GM19452 (cell line): Measurements from ENCODE around the gene IL19.
"Not testable (repeated sequence)": the region's sequence is repeated elsewhere in the genome, so short reads cannot be mapped to it uniquely, and the experiment has no call there.

Experiments
- ATAC-seq: cut with Tn5 transposase; IDR thresholded peaks from one replicate; pipeline ENCODE4 v1.9.1; 2021; ENCODE audit not compliant: unreplicated experiment

IL19 gene

DNA sequence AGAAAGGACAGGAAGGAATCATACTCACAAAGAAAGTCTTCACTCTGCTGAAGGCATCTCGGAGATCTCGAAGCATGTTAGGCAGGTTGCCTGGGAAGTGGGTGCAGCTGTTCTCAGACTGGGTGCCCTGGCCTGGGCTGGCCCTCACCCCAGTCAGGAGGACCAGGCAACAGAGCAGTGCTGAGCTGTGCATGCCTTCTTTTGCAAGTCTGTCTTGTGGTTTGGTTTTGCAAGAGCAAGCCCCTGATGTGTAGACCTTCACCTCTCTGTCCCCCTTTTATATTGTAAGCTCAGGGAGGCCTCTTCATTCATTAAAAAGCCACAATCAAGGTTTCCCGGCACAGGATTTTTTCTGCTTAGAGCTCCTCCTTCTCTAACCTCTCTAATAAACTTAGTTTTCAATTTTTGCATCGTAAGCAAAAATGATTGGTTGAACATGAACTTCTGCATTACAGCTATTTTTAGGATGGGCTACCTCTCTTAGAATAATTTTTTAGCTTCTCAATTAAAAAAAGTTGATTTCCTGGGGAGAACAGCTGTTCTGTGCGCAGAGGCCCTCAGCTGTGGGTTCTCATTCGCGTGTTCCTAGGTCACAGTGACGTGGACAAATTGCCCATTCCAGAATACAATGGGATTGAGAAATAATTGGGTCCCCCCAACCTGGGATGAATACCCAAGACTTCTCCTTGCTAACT is 1.8 kb downstream of the IL19 start, which contains the start of gene IL10:
IL10 (minus strand) TSS at position 252 of the 695 bp plus-strand sequence; CDS start at position 193, 59 bp downstream.
- no peak for ATAC-seq

DNA sequence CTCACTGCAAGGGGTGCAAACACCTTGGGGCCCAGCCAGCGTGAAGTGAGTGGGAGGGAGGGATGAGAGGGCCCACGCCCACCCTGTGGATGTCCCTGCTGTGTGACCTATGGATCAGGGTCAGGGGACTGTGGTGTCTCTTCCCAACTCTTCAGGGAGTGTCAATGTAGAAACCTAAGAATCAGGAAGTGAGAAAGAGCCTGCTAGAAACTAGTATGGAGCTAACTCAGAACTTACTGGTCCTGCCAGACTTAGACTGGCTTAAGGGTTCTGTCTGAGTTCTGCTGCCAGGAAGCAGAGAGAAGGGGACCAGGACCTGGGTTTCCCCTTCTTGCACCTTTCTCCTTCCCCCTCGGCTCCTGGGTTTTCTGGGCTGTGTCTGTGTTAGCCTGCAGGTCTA is 3.5 kb downstream of the IL19 start:
- ATAC-seq: no peak

DNA sequence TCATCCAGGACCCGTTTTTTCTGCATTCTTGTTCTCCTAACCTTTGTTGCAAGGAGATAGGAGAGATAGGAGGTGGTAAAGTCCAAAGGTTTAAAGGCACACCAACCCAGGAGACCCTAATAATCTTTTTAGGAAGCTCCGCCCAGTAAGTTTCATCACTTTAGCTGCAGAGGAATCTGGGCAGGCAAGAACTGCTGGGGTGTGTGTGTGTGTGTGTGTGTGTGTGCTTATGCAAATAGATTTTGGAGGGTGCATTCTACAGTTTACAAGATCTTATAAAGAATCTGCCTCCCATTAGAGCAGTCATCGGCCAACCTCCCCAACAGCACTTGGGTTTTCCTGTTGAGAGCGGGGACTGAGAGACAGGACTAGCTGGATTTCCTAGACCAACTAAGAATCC is 5.7 kb downstream of the IL19 start:
- ATAC-seq: no peak

DNA sequence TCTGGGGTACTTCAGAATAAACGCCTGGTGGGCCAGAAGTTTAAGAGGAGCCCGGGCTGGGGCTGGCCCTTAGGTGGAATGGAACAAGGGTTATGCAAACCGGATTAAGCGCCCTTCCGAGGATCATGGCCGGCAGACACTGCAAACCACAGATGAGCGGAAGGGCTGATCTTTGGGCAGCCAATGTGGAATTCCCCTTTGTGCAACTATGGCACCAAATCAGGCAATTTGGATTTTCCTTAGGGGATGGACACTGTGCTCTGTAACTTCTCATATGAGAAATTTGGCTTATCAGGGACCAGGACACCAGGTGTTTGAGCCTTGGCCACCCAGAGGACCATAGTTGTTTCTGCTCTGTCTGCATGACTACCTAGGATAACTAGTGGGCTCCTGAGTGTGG is 7.5 kb downstream of the IL19 start:
- no peak for ATAC-seq

DNA sequence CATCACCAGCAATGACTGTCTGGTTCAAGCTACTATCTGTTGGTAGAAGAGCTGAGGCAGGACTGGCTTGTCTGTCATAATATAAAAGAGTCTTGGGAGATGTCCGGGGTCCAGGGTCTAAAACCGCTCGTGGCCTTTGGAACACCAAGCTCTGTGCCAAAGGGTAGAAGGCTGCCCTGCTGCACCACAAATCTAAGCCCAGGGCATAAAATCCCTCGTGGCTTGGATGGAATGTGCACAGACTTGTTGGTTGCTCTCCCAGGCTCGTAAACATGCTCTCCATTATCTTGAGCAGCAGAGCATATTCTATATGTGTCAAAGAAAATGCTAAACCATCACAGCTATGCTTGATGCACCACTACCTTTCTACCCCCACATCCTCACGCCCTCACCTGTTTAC is 8.3 kb downstream of the IL19 start:
- not testable (repeated sequence) for ATAC-seq

DNA sequence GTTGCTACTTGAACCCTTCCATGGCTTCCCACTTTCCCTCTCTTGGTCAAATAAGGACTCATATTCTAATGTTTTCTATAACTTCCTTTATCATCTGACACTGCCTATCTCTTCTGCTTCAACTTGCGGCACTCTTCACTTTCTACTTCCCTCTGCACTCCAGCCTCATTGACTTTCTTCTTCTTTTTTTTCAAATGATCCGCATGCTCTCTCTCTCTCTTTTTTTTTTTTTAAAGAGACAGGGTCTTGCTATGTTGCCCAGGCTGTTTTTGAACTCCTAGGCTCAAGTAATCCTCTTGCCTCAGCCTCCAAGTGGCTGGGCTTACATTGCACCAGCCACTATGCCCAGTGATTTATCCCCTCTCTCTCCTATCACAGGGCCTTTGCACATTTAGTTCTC is 9.1 kb downstream of the IL19 start:
- ATAC-seq: no peak

DNA sequence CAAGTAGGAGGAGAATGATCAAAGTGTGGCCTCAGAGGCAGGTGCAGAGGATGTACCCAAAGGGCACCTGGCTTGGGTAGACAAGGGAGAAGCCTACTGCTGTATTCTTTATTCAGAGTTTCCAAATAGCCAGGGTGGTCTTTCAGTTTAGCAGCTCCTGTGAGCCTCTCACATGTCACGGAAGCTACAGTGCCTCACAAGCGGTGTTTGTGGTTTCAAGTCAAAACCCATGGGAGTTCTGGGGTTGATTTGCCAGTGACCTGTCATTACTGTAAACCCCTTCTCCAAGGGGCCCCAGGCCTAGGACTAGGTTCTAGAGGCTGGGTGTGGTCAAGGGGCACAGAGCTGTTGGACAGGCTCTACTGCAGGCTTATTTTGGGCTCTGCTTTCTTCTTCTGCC is 11.9 kb downstream of the IL19 start:
- ATAC-seq: peak; percentile 51

DNA sequence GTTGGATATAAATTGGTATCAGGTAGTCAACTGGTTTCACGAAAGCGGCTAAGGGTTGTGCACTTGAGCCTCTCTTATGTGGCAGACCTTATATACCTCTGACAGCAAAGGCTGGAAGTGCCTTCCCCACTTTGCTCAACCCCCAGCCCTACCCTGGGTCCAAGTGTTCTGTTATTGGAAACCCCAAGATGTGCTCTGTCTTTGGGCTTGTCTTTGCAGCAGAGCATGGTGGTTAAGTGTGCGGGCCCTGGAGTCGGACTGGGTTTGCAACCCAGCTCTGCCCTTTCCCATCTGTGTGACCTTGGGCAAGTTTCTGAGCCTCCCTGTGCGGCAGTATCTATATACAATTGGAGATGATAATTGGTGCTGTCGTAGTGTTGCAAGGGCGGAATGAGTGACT is 12.9 kb downstream of the IL19 start:
- no peak for ATAC-seq

DNA sequence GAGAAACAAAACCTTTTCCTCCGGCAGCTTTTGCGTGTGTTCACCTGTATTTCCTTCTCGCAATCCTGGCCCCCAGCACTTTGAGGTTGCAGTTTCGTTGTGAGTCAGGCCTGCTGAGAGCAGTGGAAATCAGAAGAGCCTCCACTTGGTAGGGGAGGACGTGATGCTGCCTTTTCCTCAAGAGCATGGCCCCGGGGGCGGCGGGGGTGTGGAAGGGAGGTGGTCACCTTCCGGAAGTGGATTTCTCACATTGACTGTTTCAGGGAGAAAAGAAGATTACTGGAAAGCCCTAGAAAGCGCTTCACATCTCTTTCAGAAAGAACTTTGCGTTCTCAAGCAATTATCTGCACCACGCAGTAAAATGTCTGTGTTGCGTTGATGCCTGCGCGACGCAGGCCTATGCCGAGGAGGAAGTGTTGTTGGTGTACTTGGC is 13.9 kb downstream of the IL19 start:
- peak; percentile 53 for ATAC-seq

DNA sequence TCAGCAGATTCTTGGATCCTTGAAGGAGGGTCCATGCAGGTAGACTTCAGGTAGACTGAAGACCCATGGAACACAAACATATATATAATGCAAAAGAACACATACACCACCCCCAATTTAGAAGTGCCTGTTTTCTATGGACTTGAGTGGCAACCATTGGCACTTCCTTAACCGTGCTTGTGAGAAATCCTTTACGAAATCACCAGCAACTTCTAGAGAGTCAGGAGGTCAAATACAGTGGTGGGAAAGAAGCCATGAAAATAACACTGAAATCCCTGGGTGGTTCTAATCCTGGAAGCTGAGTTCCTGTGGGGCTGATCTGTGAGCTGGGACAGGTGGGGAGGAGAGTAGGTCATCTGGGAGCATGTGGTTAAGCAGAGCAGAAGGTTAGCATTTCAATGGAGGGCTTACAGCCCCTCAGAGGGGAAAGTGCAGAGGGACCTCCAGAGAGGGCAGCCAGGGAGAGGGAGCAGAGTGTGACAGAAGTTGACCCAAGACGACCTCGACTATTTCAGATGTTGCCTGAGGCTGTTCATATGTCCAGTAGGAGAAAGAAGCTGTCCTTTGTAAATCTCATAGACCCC is 14.7 kb downstream of the IL19 start:
- no peak for ATAC-seq

DNA sequence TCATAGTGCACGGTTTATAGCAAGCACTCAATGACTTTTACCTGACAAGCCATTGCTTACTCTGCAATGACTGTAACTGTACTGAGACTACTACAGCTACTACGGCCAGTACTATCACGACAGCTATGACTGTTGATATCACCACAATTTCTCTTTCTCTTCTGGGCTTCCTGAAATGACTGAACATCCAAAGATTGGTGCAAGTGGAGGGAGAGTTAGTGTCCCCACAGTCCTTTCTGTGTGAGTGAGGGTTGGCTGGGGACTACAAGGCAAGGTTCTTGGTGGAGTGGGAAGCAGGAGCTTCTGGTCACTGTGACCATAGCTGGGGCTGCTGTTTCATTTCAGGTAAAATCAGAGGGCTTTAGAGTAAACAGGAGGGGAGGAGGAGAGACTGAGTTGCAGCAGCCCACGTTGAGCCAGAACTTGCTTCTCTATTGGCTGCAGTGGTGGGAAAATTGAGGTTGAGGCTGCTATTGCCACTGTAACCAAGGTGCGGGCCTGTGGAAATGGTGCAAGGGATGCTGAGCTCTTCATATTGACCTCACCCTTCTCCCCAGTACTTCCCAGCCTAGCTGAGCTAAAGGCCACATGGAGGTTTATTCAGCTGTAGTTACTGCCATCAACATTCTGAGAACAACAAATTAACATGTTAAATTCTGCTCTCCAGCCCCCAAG is 15.8 kb downstream of the IL19 start:
- ATAC-seq: no peak

DNA sequence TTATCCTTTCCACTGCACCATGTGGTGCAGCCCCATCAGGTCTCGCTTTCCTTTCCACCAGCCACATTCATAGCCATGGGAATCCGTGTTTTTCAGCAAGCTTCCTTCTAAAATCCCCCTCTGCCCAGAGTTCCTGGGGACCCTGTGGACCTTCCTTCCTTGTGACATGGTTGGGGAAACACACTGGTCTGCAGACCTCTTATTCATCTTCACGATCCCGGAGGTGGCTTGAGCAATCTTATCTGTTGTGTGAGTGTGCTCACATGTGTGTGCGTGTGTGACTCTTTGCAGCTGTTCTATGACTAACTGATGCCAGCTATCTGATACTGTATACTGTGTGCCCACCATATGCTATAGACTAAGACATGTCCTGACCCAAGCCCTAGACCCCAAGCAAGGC is 17.3 kb downstream of the IL19 start:
- ATAC-seq: no peak

DNA sequence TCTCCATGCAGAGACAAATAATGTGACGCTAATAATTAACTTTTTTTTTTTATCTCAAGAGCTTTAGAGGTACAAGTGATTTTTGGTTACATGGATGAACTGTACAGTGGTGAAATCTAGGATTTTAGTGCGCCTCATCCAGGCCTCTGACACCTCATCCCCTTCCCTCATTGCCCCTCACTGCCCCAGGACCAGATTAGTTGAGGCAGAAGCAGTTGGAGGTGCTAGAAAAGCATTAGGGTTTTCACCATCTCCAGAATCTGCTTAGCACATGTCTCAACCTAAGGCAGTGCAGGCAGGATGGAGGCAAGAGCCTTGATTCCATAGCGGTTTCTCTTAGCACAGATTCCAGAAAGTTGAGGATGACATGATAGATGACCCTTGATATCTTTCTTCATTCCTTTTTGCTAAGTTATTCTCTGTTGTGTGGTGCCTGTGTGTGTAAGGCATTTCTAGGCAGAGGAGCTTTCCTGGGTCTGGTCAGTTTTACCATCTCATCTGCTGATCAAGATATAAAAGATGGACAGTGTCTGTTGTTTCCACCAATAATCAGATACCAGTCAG is 18.0 kb downstream of the IL19 start:
- no peak for ATAC-seq

DNA sequence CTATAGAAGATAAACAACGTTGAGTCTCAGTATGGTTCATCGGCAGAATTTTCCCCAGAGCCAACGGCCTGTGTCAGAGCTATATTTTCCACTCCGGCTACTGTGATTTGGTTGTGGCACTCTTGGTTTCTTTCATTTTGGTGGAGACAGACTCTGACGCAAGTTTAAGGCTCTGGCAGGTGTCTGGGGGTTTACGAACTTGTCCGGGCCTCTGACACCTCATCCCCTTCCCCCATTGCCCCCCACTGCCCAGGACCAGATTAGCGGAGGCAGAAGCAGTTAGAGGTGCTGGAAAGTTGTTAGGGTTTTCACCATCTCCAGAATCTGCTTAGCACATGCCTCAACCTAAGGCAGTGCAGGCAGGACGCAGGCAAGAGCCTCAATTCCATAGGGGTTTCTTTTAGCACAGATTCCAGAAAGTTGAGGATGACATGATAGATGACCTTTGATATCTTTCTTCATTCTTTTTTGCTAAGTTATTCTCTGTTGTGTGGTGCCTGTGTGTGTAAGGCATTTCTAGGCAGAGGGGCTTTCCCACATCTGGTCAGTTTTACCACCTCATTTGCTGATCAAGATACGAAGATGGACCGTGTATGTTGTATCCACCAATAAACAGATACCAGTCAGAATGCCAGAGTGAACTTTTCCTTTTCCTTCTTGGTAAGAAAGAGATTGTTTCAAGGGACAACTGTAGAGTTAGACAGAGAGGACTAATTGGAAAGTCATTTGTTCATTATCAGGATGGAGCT is 20.1 kb downstream of the IL19 start:
- peak; percentile 37 for ATAC-seq

DNA sequence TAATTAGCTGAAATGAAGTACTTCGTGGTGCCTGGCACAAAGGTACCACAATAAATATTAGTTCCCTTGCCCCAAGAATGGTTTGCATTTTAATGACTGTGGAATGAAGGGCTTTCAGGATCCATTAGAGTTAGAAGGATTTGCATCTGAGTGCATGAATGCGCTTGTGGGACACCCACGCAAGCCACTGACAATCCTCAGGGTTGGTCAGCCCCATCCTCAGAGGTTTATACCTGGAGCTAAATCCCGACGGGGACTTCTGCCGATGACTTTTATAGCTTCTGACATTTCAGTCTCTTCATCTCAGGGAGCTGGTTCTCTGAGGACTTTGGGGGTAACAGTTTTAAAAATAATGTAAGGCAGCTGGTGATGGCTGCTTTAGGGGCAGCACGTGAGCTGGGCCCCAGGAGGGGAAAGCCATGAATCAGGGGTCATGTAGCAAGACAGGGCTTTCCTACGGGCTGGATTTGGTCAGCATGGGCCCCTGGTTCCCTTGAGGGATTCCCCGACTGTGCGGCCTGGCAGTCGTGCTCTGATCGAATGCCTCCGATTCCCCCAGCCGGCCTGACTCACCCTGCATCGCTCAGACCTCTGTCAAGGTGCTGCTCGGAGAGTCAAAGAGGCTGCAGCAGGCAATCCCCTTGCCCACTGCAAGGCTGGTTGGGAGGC is 22.5 kb downstream of the IL19 start:
- ATAC-seq: peak; percentile 47

DNA sequence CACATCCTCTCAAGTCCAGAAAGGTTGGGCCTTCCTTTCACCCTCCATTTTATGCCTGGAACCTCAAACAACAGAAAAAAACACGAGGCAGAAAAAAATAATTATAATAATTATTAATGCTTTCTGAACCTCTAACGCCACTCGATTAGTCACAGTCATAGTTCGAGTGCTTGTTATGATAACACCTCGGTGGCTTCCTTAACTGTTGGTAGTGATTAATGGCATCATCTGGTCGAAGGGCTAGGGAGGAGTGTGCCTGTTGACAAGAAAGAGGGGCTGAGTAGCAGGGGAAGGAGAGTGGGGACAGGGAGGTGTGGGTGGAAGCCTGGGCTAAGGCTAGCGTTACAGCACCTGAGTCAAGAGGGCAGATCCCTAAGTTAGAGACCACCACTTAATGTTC is 23.0 kb downstream of the IL19 start:
- ATAC-seq: peak; percentile 3

DNA sequence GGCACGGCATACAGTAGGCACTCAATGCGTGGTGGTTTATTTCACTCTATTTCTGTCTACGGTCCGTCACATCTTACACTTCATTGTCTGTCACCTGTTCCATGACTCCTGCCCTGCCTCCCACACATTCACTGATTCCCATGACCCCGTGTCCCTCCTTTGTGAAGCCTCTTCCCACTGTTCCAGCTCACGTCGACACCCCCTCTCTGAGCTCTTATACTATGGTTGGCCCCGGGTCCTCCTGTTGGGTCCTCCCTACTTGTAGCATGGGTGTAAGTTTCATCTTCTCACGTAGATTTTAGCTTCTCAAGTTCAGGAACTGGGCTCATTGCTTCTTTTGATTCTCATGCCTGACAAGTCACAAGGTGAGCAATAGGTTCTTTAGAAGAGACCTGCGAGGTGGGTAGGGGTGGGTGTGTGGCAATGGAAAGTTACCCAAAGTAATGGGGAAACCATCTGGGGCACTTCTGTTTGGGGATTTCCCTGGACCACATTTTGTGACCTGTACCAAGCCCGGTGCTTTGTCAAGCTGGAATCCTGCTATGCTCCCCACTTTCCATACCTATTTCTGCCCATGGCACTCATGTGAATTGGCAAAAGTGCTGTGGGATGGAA is 23.8 kb downstream of the IL19 start:
- ATAC-seq: no peak

DNA sequence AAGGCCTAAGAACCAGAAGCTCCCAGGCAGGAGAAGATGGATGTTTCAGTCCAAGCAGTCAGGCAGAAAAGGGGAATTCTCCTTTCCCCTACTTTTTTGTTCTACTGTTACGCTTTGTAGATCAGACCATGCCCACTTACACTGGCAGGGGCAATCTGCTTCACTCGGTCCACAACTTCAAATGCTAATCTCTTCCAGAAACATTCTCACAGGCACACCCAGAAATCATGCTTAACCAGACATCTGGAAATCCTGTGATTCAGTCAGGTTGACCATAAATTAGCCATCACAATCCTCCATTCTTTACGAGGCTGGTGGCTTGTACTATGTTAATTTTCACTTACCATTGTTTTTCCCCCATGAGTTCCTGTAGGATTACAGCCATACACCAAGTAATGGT is 25.5 kb downstream of the IL19 start:
- no peak for ATAC-seq

DNA sequence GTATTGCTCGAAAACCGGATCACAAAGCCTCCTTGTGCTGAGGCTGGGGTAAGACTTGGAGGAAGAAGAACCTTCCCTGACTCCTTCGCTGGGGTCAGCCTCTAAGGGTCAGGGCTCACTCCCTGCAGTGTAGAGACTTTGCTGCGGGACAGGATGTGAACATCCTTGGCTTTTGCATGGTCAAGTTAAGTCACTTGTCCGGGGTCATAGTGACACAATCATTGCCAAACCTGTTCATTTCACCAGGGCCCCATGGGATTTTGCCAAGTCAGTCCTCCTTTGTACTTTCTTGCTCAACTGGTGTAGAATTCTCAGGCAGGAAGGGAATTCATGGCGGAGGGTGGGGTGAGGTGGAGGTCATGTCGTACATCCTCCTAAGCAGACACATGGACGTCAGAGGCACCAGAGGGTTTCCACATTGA is 26.4 kb downstream of the IL19 start:
- ATAC-seq: no peak
